Stimulated activated CD4-positive, alpha-beta T cell treated with anti-CD3 and anti-CD28 coated beads, Interleukin-1b, Interleukin-23, amount 100 ng/mL, for 1 hour (primary cell): Measurements from ENCODE around the gene IFNA4.
"Not testable (repeated sequence)": the region's sequence is repeated elsewhere in the genome, so short reads cannot be mapped to it uniquely, and the experiment has no call there.

Experiments
- DNase-seq, 2 donors: peaks; one replicate each; pipeline ENCODE4 v3.0.0-alpha.2; 2020; ENCODE audit warnings: low read depth in 2 of 2

The IFNA4 gene

DNA sequence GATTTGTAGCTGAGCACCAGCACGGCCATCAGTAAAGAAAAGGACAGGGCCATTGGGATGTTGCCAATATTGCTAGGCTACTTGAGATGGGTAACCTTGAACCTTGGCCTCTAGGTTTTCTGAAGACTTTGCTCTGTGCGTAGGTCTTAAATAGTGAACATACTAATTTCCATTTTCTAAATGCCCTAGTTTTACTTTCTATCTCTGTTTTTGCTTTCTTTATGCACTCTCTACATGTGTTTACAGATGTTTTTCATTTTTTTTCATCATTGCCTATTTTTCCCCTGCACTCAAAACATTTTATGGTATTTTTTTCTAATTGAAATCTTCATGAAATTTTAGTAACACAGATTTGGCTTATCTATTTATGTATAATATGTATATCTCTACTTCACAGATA lies 20.8 kb downstream of the IFNA4 start, which contains the start of gene IFNA21:
TSS of gene IFNA21 (minus strand) at position 101 of the 400 bp plus-strand sequence. CDS start at position 53, 48 bp downstream.
- not testable (repeated sequence) for DNase-seq

GRCh38 chr9:21165516-21165915 lies 21.9 kb downstream of the IFNA4 start:
- DNase-seq, result no peak

DNA sequence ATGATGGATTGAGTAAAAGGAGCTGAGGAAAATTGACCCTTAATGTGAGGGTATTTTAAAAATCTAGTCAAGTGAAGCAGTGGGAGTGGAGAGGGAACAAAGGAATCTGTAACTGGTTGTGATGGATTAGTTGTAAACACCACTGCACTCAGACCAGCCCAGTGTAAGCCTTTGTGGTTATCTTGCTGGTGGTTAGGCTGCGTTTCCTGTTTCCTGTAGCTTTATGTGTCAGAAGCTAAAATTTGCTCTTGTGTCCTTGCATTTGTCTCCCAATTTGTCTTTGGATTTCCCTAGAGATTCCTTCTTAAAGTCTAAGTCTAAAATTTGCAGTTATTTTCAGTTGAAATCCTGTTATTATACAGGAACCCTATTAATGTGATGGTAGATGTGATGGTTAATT lies 27.2 kb downstream of the IFNA4 start:
- no peak for DNase-seq

- no peak for DNase-seq
Observed at GRCh38 chr9:21155501-21155900, 31.9 kb downstream of the IFNA4 start.

DNA sequence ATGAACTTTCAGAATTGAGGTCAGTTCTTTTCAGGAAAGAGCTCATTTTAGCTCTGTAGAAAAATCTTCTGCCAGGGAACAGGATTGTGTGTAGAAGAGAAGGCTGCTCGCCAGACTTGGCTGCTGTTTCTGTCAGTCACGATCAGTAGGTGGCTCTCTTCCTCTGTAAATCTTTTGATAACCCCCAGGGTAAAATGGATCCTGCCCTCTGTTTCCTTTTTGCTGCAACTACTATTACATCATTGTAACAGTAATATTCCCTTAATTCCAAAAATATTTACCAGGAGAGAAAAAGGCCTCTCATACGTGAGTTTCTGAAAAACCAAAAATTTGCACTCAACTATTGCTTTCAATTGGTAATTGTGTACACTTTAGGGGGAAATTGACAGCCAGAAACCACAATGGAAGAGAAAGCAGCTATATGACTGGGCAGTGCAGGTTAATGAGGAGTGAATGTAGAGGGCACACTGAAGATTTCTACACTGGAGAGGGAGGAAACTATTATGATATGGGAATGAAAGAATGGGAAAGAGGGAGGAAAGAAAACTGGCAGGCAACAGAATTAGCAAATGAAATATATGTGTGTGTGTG lies 33.3 kb downstream of the IFNA4 start:
- no peak for DNase-seq

DNA sequence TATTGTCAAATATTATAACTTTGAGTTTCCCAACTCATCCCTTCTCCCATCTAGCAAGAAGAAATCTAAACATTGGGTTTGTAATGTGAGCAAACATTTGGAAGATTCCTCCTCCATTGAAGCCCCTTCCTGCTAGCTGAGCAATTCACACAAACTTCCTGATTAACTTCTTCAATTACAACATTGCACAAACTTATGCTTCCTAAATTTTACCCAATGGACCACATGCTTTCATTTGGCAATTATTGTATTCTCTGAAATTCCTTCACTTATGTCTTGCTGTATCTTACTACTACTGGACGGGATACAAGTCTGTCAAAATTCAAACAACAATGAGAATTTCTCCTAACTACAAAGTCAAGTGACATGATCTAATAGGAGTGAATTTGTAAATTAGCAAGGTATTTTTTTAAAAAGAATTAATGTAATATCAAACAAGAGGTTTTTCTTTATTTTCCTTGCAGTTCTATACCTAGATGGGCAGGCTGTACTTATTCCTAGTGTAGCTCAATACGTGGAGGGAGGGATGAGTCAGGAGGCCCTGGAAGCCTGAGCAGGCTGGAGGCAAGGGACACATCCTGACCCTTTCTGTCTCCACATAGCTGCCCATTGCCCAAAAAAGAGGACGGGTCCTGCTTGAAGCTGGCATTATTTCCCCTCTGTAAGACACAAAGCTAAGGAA lies 33.9 kb downstream of the IFNA4 start:
- DNase-seq, result no peak

DNA sequence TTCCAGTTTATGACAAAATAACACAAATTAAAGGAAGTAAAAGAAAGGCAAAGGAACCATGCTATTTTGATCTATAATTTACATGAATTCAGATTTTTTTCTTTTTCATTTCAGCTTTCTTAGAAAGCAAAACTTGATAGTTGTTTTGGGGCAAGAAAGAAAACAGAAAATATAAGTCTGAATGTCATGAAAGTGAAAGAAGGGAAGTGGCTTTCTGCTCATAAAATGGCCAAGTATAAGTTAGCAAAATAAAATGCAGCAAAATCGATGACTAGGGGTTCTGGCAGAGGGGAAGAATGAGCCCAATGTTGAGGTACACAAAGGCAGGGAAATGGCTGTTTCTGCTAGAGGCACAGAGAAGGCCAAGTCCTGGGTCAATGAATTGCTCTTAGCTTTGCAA lies 42.8 kb downstream of the IFNA4 start:
- no peak for DNase-seq

- no peak for DNase-seq
Observed at GRCh38 chr9:21141427-21141882, 45.9 kb downstream of the IFNA4 start, which contains the start of gene IFNW1. IFNW1 (minus strand) TSS chr9:21141832; CDS start chr9:21141570, 262 bp downstream.

GRCh38 chr9:21137020-21137419 lies 50.4 kb downstream of the IFNA4 start:
- DNase-seq, result no peak
